Esophagus (tissue), 2 donors: ENCODE measurements around the gene SLC24A3. TPM values are rescaled to one million over a fixed set of nuclear protein-coding genes. Genes with fewer than 3 reads are reported as not detected.

Source experiments
- H3K27ac ChIP-seq, 2 donors: one replicate each; pipeline ENCODE4 v1.5.1; 2013; ENCODE audit warnings: low read depth in 2 of 2, mild to moderate bottlenecking in 2 of 2, inconsistent platforms in 1 of 2, low read length in 1 of 2, moderate library complexity in 1 of 2
- H3K27me3 ChIP-seq, 2 donors: one replicate each; pipeline ENCODE4 v1.6.1; 2013; ENCODE audit warnings: low read length in 2 of 2, control low read depth in 1 of 2, mild to moderate bottlenecking in 1 of 2; ENCODE audit not compliant: insufficient read depth in 2 of 2, control insufficient read depth in 1 of 2
- H3K36me3 ChIP-seq, 2 donors: one replicate each; pipeline ENCODE4 v1.6.1; 2013; ENCODE audit warnings: low read length in 1 of 2; ENCODE audit not compliant: control insufficient read depth in 2 of 2, insufficient read depth in 2 of 2
- H3K4me1 ChIP-seq, 2 donors: one replicate each; pipeline ENCODE4 v1.6.1; 2013; ENCODE audit warnings: low read length in 1 of 2; ENCODE audit not compliant: control insufficient read depth in 2 of 2, insufficient read depth in 2 of 2
- H3K4me3 ChIP-seq, 2 donors: one replicate each; pipeline ENCODE4 v1.5.1; 2013; ENCODE audit warnings: low read length in 2 of 2, mild to moderate bottlenecking in 2 of 2, low read depth in 1 of 2, moderate library complexity in 1 of 2
- H3K9me3 ChIP-seq, 2 donors: one replicate each; pipeline ENCODE4 v1.6.1; 2013; ENCODE audit warnings: mild to moderate bottlenecking in 2 of 2, low read depth in 1 of 2, low read length in 1 of 2, moderate library complexity in 1 of 2; ENCODE audit not compliant: control insufficient read depth in 2 of 2, insufficient read depth in 1 of 2
- WGBS, 2 donors: extraction: QIAGEN DNeasy Blood & Tissue Kit; methylation state at CpG; one replicate each; pipeline ENCODE4 v1.1.7; 2013; 5-methylcytosine and 5-hydroxymethylcytosine counted together
- polyA plus RNA-seq, 2 donors: library from polyadenylated mRNA; stranded (reverse); fragments of 200-250 nt; gene quantifications; one replicate each; pipeline ENCODE4 v1.2.3, GENCODE V29; 2013
- donor health status: healthy with polysubstance abuse.
- donor health status: Bipolar disorder and iron deficiency.

The SLC24A3 gene
- polyA plus RNA-seq, 2 donors, result 6.5 to 7.3 TPM

GRCh38 chr20:19341348-19342053, 129.1 kb downstream of the SLC24A3 start:
- Histone ChIP-seq H3K9me3 (peaks cover 0 to 2% of the 10 kb centered on the region in 2 donors), H3K4me3 (no peak overlapping the region), H3K27me3 (no peaks in the 10 kb centered on the region), H3K36me3 (no peaks in the 10 kb centered on the region), H3K27ac (no peak overlapping the region), H3K4me1 (peaks cover 0 to 2% of the 10 kb centered on the region in 2 donors)
- WGBS, 2 donors, result 50 to 64% methylated on average over 3 of the region's 3 CpGs

- 77 to 82% methylated on average over 2 of the region's 2 CpGs for WGBS, 2 donors
- Histone ChIP-seq H3K27me3 (no peaks in the 10 kb centered on the region), H3K4me1 (no peaks in the 10 kb centered on the region), H3K4me3 (no peak overlapping the region), H3K9me3 (no peaks in the 10 kb centered on the region), H3K36me3 (no peaks in the 10 kb centered on the region), H3K27ac (no peak overlapping the region)
Observed at GRCh38 chr20:19344341-19344740, 131.9 kb downstream of the SLC24A3 start.

GRCh38 chr20:19347943-19348456, 135.6 kb downstream of the SLC24A3 start:
- Histone ChIP-seq H3K9me3 (no peaks in the 10 kb centered on the region), H3K4me3 (no peak overlapping the region), H3K27me3 (no peaks in the 10 kb centered on the region), H3K4me1 (no peaks in the 10 kb centered on the region), H3K27ac (no peak overlapping the region), H3K36me3 (no peaks in the 10 kb centered on the region)
- WGBS, 2 donors, result 76 to 82% methylated on average over 11 of the region's 11 CpGs

- Histone ChIP-seq H3K36me3 (no peaks in the 10 kb centered on the region), H3K27me3 (no peaks in the 10 kb centered on the region), H3K4me1 (no peaks in the 10 kb centered on the region), H3K9me3 (no peaks in the 10 kb centered on the region), H3K4me3 (no peak overlapping the region), H3K27ac (no peak overlapping the region)
- WGBS, 2 donors, result 76 to 81% methylated on average over 3 of the region's 3 CpGs
Observed at GRCh38 chr20:19348582-19348981, 136.1 kb downstream of the SLC24A3 start.

- Histone ChIP-seq H3K9me3 (no peaks in the 10 kb centered on the region), H3K4me1 (no peaks in the 10 kb centered on the region), H3K27ac (no peak overlapping the region), H3K4me3 (no peak overlapping the region), H3K27me3 (no peaks in the 10 kb centered on the region), H3K36me3 (no peaks in the 10 kb centered on the region)
- WGBS, 2 donors, result 86 to 90% methylated on average over 5 of the region's 5 CpGs
Observed at GRCh38 chr20:19349879-19350278, 137.4 kb downstream of the SLC24A3 start.

GRCh38 chr20:19351542-19351941, 139.1 kb downstream of the SLC24A3 start:
- H3K4me3 ChIP-seq, result no peak overlapping the region
- no peaks in the 10 kb centered on the region for H3K9me3 ChIP-seq
- WGBS, 2 donors, result 40 to 43% methylated on average over 2 of the region's 2 CpGs
- H3K27me3 ChIP-seq, result no peaks in the 10 kb centered on the region
- no peaks in the 10 kb centered on the region for H3K4me1 ChIP-seq
- no peaks in the 10 kb centered on the region for H3K36me3 ChIP-seq
- no peak overlapping the region for H3K27ac ChIP-seq

- Histone ChIP-seq H3K27me3 (no peaks in the 10 kb centered on the region), H3K36me3 (no peaks in the 10 kb centered on the region), H3K4me3 (no peak overlapping the region), H3K27ac (peak overlapping the region in 1 of 2 donors; percentile 24), H3K9me3 (no peaks in the 10 kb centered on the region), H3K4me1 (no peaks in the 10 kb centered on the region)
- WGBS, 2 donors, result 71 to 82% methylated on average over 3 of the region's 3 CpGs
Observed at GRCh38 chr20:19354950-19355349, 142.5 kb downstream of the SLC24A3 start.

GRCh38 chr20:19361790-19362189, 149.3 kb downstream of the SLC24A3 start:
- 50 to 68% methylated on average over 3 of the region's 3 CpGs for WGBS, 2 donors
- Histone ChIP-seq H3K27ac (no peak overlapping the region), H3K9me3 (no peaks in the 10 kb centered on the region), H3K27me3 (no peaks in the 10 kb centered on the region), H3K4me3 (no peak overlapping the region), H3K36me3 (no peaks in the 10 kb centered on the region), H3K4me1 (no peaks in the 10 kb centered on the region)

GRCh38 chr20:19363476-19363875, 151.0 kb downstream of the SLC24A3 start:
- H3K9me3 ChIP-seq, result no peaks in the 10 kb centered on the region
- H3K27me3 ChIP-seq, result no peaks in the 10 kb centered on the region
- no peak overlapping the region for H3K27ac ChIP-seq
- H3K4me1 ChIP-seq, result no peaks in the 10 kb centered on the region
- WGBS, 2 donors, result 74 to 75% methylated on average over 4 of the region's 4 CpGs
- no peak overlapping the region for H3K4me3 ChIP-seq
- H3K36me3 ChIP-seq, result no peaks in the 10 kb centered on the region

- no peaks in the 10 kb centered on the region for H3K36me3 ChIP-seq
- WGBS, 2 donors, result 71 to 76% methylated on average over 2 of the region's 2 CpGs
Observed at GRCh38 chr20:19367591-19367990, 155.1 kb downstream of the SLC24A3 start.

More at GRCh38 chr20:19367591-19367990, 155.1 kb downstream of the SLC24A3 start:
- H3K4me3 ChIP-seq, result no peak overlapping the region
- H3K27ac ChIP-seq, result no peak overlapping the region
- no peaks in the 10 kb centered on the region for H3K9me3 ChIP-seq
- no peaks in the 10 kb centered on the region for H3K4me1 ChIP-seq
- H3K27me3 ChIP-seq, result no peaks in the 10 kb centered on the region
